GM12891 (cell line): ENCODE data around the gene KRT78.

Experiments used
- DNase-seq: peaks from one replicate; pipeline ENCODE4 v3.0.0; 2011; ENCODE audit warnings: low spot score; ENCODE audit not compliant: insufficient read length
- FAIRE-seq: peaks from 2 replicates; lab custom pipeline; 2011; peaks lifted over from hg19 to GRCh38; lab: Jason Lieb, UNC
- PAX5 ChIP-seq: IDR thresholded peaks from 2 replicates; pipeline ENCODE4 v1.6.1; 2011; ENCODE audit warnings: low read length, moderate library complexity, mild to moderate bottlenecking; ENCODE audit not compliant: insufficient read depth, severe bottlenecking
- POLR2A ChIP-seq: IDR thresholded peaks from 2 replicates; pipeline ENCODE4 v1.6.1; 2011; ENCODE audit warnings: low read depth, low read length, control low read depth
- POLR2AphosphoS5 ChIP-seq: IDR thresholded peaks from 2 replicates; pipeline ENCODE4 v1.6.1; 2011; ENCODE audit warnings: low read depth, low read length, control low read depth
- POU2F2 ChIP-seq: IDR thresholded peaks from 2 replicates; pipeline ENCODE4 v1.6.1; 2011; ENCODE audit warnings: low read depth, mild to moderate bottlenecking, control low read depth, low read length, moderate library complexity
- SPI1 ChIP-seq: IDR thresholded peaks from 2 replicates; pipeline ENCODE4 v1.6.1; 2011; ENCODE audit warnings: low read depth, low read length, control low read depth
- TAF1 ChIP-seq: IDR thresholded peaks from 2 replicates; pipeline ENCODE4 v1.6.1; 2011; ENCODE audit warnings: low read depth, low read length, control low read depth

The KRT78 gene

DNA sequence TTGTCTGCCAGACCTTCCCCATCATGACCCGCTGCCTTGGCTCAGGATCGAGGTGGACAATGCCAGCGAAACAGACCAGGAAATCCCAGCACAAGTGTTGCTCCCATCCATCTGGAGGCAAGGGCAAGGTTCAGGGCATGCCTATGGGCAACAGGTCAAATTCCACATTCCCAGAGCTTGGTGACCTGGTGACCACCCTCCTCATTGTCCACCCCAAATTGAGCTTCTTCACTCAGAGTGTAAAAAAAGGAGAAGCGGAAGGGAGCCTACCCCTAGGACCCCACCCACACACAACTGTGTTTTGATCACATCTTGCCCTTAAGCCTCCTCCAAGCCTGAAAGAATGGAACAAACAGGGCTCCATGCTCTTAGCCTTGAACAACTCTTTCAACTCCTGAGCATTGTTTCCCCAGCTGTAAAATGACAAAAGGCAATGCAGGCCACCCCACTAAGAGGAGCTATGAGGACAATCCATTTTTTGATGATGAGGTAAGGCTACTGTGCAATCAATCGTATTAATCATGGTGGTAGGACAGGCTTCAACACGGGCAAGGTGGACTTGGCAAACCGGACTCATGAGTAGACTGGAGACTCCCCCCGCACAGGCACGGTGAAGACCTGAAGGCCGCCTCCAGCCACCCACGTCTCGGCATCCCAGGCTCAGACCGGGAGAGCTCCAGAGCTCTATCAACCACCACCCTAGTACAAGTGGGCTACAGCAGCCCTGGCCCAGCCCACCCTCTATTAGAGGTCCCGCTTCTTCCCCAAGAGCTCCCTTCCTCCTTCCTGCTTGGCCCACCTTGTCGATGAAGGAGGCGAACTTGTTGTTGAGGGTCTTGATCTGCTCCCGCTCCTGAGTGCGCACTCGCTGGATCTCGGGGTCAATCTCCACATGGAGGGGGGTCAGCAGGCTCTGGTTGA lies 15.5 kb downstream of the KRT78 start:
- TF ChIP-seq POLR2A (no peak), POU2F2 (no peak), SPI1 (no peak), PAX5 (no peak), TAF1 (no peak), POLR2AphosphoS5 (no peak)
- DNase-seq (no peak), FAIRE-seq (no peak)

GRCh38 chr12:52832451-52832850 lies 16.3 kb downstream of the KRT78 start:
- DNase-seq: no peak
- no peak for TF ChIP-seq PAX5
- TF ChIP-seq SPI1: no peak
- TF ChIP-seq POLR2A: no peak
- no peak for TF ChIP-seq POLR2AphosphoS5
- no peak for TF ChIP-seq TAF1
- TF ChIP-seq POU2F2: no peak
- FAIRE-seq: no peak

DNA sequence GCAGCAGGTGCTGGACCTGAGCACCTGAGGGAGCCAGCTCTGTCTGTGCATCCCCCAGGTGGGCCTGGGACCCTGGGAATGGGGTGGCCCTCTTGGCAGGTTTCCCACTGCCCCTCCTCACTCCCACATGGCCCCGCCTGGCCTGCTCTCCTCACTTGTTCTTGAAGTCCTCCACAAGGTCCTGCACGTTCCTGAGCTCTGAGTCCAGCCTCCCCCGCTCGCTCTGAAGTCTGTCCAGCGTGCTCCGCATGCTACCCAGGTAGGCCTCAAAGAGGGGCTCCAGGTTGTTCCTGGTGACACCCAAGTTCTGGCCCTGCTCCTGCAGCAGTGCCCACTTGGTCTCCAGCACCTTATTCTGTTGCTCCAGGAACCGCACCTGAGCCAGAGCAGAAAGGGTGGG lies 17.5 kb downstream of the KRT78 start:
- FAIRE-seq (no peak), DNase-seq (no peak)
- TF ChIP-seq SPI1 (no peak), PAX5 (no peak), POU2F2 (no peak), POLR2A (no peak), TAF1 (no peak), POLR2AphosphoS5 (no peak)

DNA sequence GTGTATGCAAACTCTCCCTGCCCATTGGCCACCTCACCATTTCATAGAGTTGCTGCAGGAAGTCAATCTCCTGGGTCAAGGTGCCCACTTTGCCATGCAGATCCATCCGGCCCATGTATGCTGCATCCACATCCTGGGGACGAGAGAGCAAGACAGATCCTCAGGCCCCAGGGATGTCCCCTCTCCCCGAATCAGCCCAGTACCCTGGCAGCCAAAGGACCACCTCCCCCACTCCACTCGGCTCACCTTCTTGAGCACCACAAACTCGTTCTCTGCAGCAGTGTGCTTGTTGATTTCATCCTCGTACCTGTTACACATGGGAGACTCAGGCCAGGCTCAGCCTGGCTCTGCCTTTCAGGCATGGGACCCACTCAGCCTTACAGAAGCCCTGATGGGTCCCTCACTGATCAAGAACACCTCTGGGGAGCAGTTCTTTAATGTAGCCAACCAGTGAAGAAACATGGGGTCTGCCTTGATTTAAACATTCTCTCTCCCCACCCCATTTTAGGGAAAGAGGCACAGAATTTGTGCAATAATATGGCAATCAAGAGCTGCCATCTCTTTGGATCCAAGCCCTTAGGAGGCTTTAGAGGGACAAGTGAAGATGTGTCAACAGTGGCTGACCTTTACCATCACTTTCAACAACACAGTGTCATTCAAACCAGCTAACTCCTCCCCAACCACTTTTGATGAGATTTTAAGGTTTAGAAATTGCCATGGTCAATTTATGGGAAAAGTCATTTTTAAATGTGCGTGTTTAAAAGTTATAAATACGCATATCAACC lies 18.6 kb downstream of the KRT78 start:
- no peak for TF ChIP-seq PAX5
- TF ChIP-seq TAF1: no peak
- no peak for TF ChIP-seq POLR2A
- TF ChIP-seq POU2F2: no peak
- no peak for TF ChIP-seq POLR2AphosphoS5
- TF ChIP-seq SPI1: no peak
- no peak for DNase-seq
- no peak for FAIRE-seq

GRCh38 chr12:52828591-52829021 lies 20.2 kb downstream of the KRT78 start:
- no peak for TF ChIP-seq PAX5
- no peak for TF ChIP-seq TAF1
- TF ChIP-seq POLR2AphosphoS5: no peak
- no peak for TF ChIP-seq SPI1
- TF ChIP-seq POU2F2: no peak
- TF ChIP-seq POLR2A: no peak
- no peak for FAIRE-seq
- DNase-seq: no peak

- FAIRE-seq (no peak), DNase-seq (no peak)
- TF ChIP-seq POLR2AphosphoS5 (no peak), POU2F2 (no peak), POLR2A (no peak), SPI1 (no peak), TAF1 (no peak), PAX5 (no peak)
Measured at GRCh38 chr12:52828156-52828555, 20.6 kb downstream of the KRT78 start.

DNA sequence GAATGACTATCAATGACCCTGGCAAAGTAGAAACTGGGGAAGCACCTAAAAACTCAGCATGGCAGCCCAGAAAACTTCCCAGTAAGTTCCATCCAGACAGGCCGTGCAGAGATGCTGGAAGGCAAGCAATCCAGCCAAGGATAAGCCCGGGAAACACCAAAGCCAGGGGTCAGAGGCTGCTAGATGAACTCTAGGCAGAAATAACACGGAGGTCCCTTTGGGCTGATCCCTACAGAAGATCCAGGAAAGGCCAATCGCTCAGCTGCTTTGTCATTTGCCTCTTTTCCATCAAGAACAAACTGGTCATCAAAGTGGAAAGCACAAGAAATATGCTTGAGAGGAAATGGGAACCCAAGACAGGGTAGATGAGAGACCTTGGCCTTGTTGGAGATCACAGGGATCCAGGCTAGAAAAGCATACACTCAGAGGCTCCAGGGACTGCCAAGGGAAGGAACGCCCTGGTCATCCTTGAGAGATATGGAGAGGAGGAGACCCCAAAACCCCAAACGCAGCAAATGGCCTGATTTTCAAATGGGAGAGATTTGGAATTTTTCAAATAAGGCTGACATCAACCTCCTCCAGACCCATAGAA lies 21.2 kb downstream of the KRT78 start:
- no peak for TF ChIP-seq SPI1
- no peak for TF ChIP-seq POLR2AphosphoS5
- TF ChIP-seq TAF1: no peak
- no peak for TF ChIP-seq PAX5
- TF ChIP-seq POU2F2: no peak
- no peak for TF ChIP-seq POLR2A
- no peak for FAIRE-seq
- DNase-seq: no peak

GRCh38 chr12:52826611-52827498 lies 21.9 kb downstream of the KRT78 start:
- DNase-seq (no peak), FAIRE-seq (no peak)

DNA sequence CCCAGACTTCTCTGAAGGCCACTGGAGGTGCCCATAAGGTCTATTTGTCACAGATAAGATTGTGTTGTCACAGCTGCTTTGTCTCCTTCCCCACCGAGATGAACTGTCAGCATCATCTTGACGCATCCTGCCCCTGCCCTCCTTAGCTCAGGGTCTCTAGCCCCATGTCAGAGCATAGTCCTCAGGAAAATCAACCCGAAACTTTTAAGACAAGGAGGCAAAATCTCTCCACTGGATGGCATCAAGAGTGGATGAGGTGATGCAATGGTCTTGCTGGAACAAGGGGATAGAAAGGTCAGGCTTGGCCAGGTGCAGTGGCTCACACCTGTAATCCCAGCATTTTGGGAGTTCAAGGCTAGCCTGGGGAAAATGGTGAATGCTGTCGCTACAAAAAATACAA lies 22.8 kb downstream of the KRT78 start:
- DNase-seq (no peak), FAIRE-seq (no peak)
- TF ChIP-seq POLR2AphosphoS5: no peak
- TF ChIP-seq POLR2A: no peak
- no peak for TF ChIP-seq POU2F2
- TF ChIP-seq SPI1: no peak
- TF ChIP-seq PAX5: no peak
- TF ChIP-seq TAF1: no peak

More at GRCh38 chr12:52826611-52827498, 21.9 kb downstream of the KRT78 start:
- TF ChIP-seq POU2F2 (no peak), POLR2AphosphoS5 (no peak), PAX5 (no peak), POLR2A (no peak)
